Stimulated activated CD4-positive, alpha-beta T cell treated with anti-CD3 and anti-CD28 coated beads, Interleukin-15, amount 100 ng/mL, for 48 hours (primary cell): ENCODE data around the gene AIFM3.
"Not testable (repeated sequence)": the region's sequence is repeated elsewhere in the genome, so short reads cannot be mapped to it uniquely, and the experiment has no call there.

Experiments used
- DNase-seq, 2 donors: peaks; one replicate each; pipeline ENCODE4 v3.0.0-alpha.2; 2020; ENCODE audit warnings: low read depth in 2 of 2

The AIFM3 gene

GRCh38 chr22:20966883-20967696 lies at the start of gene AIFM3:
Gene AIFM3, plus strand, starts transcription at chr22:20967255. Its CDS starts 690 bp downstream, at chr22:20967945.
- DNase-seq: no peak

DNA sequence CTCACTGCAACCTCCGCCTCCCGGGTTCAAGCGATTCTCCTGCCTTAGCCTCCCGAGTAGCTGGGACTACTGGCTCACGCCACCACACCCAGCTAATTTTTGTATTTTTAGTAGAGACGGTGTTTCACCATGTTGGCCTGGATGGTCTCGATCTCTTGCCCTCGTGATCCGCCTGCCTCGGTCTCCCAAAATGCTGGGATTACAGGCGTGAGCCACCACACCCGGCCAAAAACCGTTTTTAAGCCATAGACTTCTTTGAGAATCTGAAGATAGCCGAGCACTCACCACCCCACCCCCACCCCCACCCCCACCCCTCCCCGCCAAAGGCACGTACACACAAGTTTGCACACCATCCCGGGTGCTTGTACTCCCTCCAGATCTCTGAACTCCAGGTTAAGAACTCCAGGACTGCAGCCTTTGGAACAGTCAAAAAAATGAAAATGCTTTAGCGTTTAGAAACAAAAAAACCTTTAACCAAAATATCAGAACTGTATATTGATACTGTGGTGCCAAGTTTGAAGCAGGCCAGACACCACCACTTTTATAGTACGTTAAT lies 48.3 kb upstream of the AIFM3 start:
- no peak for DNase-seq

DNA sequence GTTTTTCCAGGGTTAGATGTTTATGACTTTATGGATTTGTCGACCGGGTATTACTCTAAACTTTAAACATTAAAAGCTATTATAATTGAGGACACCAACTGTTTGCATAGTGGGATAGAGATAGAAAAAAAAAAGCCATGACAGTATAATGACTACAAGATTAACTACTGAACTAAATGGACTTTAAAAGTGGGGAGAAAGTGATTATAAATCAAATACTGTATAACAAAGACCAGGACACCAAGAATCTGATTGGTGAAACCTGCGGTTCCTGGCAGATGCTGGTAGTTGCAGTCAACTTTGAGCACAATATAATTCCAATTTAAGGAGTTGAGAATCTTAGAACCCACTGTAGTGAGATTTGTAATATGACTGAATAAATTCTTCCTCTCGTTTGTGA lies 47.3 kb upstream of the AIFM3 start:
- DNase-seq: no peak

DNA sequence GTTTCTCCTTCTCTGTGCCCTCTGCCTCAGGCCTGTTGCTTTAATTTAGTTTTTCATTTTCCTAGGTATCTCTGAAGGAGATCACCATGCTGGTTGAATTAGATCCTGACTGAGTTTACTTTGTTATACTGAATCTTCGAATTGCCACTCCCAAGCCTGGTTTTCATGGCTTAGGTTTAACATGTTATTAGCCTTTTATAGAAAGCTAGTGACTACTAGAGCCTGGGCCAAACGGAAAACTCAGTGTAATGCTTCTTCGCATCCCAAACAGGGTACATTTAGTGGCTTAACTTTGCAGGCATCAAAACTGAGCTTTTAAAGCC lies 46.2 kb upstream of the AIFM3 start:
- no peak for DNase-seq

GRCh38 chr22:20922141-20922751 lies 44.8 kb upstream of the AIFM3 start:
- DNase-seq: no peak

DNA sequence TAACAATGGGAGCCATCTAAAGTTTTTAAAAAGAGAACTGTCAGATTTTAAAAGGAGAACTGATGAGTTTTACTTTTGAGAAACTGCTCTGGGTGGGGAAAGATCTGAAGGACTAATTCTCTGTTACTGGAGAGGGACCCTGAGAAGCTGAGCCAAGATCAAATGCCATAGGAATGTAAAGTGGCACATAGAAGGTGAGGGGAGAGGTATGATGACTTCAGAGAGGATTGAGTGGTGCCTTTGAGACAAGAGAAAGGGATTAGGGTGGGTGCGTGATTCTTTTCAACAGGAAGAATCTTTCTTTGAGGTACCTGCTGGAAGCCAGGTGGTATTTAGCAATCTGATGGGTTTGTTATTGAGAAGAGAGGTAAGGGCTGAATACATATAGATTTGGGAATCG lies 40.8 kb upstream of the AIFM3 start:
- no peak for DNase-seq

DNA sequence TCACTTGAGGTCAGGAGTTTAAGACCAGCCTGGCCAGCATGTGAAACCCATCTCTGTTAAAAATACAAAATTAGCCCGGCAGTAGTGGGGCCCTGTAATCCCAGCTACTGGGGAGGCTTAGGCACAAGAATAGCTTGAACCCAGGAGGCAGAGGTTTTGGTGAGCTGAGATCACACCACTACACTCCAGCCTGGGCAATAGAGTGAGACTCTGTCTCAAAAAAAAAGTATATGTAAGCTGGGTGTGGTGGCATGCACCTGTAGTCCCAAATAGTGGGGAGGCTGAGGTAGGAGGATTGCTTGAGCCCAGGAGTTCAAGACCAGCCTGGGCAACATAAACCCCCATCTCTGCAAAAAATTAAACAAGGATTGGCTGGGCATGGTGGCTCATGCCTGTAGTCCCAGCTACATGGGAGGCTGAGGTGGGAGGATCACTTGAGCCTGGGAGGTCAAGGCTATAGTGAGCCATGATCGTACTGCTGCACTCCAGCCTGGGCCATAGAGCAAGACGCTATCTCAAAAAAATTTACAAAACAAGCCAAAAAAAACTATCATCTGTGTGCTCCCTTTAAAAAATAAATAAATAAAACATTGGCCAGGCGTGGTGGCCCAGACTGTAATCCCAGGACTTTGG lies 39.0 kb upstream of the AIFM3 start:
- no peak for DNase-seq

GRCh38 chr22:20928573-20928967 lies 38.5 kb upstream of the AIFM3 start:
- DNase-seq: no peak

DNA sequence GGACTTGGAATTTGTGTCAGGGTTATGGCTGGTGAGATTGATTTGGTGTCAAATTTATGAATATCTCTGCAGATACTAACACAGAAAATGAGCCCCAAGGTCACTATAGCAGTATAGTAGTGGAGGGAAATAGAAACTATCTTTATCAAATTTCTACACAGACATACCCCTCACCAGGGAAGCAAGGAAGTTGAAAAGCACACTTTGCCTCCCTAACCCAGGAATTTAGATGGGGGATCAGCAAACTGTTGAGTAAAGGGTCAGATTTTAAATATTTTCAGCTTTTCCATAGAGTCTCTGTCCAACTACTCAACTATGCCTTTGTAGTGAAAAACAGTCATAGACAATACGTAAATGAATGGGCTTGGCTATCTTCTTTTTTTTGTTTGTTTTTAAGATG lies 37.1 kb upstream of the AIFM3 start:
- DNase-seq: no peak

DNA sequence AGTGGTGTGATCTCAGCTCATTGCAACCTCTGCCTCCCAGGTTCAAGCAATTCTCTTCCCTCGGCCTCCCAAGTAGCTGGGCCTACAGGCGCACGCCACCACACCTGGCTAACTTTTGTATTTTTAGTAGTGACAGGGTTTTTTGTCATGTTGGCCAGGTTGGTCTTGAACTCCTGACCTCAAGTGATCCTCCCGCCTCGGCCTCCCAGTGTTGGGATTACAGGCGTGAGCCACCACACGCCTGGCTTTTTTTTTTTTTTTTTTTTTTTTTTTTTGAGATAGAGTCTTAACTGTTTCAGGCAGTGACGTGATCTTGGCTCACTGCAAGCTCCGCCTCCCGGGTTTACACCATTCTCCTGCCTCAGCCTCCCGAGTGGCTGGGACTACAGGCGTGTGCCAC lies 36.6 kb upstream of the AIFM3 start:
- not testable (repeated sequence) for DNase-seq

DNA sequence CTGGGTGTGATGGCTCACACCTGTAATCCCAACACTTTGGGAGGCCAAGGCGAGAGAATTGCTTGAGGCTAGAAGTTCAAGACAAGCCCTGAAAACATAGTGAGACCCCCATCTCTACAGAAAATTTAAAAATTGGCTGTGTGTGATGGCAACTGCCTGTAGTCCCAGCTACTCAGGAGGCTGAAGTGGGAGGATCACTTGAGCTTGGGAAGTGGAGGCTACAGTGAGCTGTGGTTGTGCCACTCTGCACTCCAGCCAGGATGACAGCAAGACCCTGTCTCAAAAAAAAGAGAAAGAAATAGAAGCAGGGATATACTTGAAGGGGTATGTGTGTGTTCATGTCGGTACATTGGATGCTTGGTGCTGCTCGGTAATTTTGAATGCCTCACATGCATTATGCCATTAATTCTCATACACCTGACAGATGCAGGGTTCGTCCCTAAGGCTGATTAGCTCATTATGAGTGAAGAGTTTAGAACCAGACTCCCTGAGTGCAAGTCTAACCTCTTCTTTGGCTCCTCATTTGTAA lies 35.9 kb upstream of the AIFM3 start:
- no peak for DNase-seq

- DNase-seq: no peak
Measured at GRCh38 chr22:20933910-20934309, 33.1 kb upstream of the AIFM3 start.

- DNase-seq: not testable (repeated sequence)
Measured at GRCh38 chr22:20935049-20935448, 32.0 kb upstream of the AIFM3 start.

- not testable (repeated sequence) for DNase-seq
Measured at GRCh38 chr22:20935780-20936539, 31.1 kb upstream of the AIFM3 start.

- DNase-seq: no peak
Measured at GRCh38 chr22:20937031-20937793, 29.8 kb upstream of the AIFM3 start.

- no peak for DNase-seq
Measured at GRCh38 chr22:20937794-20938671, 29.0 kb upstream of the AIFM3 start.

DNA sequence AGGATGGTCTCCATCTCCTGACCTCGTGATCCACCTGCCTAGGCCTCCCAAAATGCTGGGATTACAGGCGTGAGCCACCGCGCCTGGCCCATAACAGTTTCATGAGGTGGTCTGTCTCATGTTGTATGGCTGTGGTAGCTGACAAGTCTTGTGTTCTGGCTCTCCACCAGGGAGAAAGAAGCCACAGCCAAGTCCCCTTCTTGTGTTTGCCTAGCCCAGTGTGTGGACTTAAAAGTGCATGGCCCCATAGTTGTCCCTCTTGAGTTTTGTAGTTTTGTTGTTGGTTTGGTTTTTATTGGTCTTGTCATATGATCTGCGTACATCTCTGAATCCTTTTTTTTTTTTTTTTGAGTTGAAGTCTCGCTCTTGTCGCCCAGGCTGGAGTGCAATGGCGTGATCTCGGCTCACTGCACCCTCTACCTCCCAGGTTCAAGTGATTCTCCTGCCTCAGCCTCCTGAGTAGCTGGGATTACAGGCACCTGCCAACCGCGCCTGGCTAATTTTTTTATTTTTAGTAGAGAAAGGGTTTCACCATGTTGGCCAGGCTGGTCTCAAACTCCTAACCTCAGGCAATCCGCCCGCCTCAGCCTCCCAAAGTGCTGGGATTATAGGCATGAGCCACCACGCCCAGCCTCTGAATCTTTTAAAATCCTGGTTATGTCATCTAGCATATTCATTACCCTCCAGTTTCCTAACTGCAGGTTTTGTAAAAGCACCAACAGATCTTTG lies 27.4 kb upstream of the AIFM3 start:
- DNase-seq: not testable (repeated sequence)

GRCh38 chr22:20940186-20940651 lies 26.8 kb upstream of the AIFM3 start:
- DNase-seq: no peak

- DNase-seq: no peak
Measured at GRCh38 chr22:20940904-20941385, 26.1 kb upstream of the AIFM3 start.
